PC-3 (cell line): Measurements from ENCODE around the gene DOP1B. TPM values are rescaled to one million over a fixed set of nuclear protein-coding genes. Genes with fewer than 3 reads are reported as not detected.

Experiments
- ATAC-seq: fragments of 200-7000 bp; cut with Tn5 transposase; 2 replicates; pipeline ENCODE4 v1.9.1; 2020; ENCODE audit warnings: mild to moderate bottlenecking, moderate library complexity
- Bru-seq: library from RNA; stranded (reverse); fragments of 400-500 nt; gene quantifications from one replicate; lab custom pipeline; 2021; lab: Mats Ljungman, UMichigan
- BruChase-seq, 2 experiments: library from RNA; stranded (reverse); fragments of 400-500 nt; gene quantifications; one replicate each; lab custom pipeline; 2021; lab: Mats Ljungman, UMichigan
- BruUV-seq: library from RNA; stranded (reverse); fragments of 400-500 nt; replicated peaks from 2 replicates; lab custom pipeline; 2021; lab: Mats Ljungman, UMichigan
- CTCF ChIA-PET: fragments of 300-600 bp; sonication (Branson Sonifier 250); formaldehyde crosslinking; loops from one replicate; lab custom pipeline; 2022; ENCODE audit warnings: antibody characterized with exemption; lab: Charles Lee
- POLR2A ChIA-PET: fragments of 300-600 bp; sonication (Branson Sonifier 250); formaldehyde crosslinking; loops from one replicate; lab custom pipeline; 2022; ENCODE audit warnings: antibody characterized with exemption; ENCODE audit not compliant: unreplicated experiment; lab: Charles Lee
- DNase-seq: peaks from one replicate; pipeline ENCODE4 v3.0.0-alpha.2; 2015
- H2AFZ ChIP-seq: fragments of 300-600 bp; sonication (generic); 2 replicates; pipeline ENCODE4 v1.6.0; 2016; ENCODE audit warnings: antibody characterized with exemption, low read length
- H3F3A ChIP-seq: fragments of 300-600 bp; sonication (generic); one replicate; pipeline ENCODE4 v1.6.0; 2017; ENCODE audit warnings: antibody characterized with exemption, low read length, control low read depth, mild to moderate bottlenecking; ENCODE audit not compliant: unreplicated experiment
- H3K27ac ChIP-seq: fragments of 300-600 bp; sonication (generic); 2 replicates; pipeline ENCODE4 v1.5.1; 2016; ENCODE audit warnings: mild to moderate bottlenecking, low read length
- H3K27me3 ChIP-seq: fragments of 300-600 bp; sonication (generic); 2 replicates; pipeline ENCODE4 v1.6.1; 2016; ENCODE audit warnings: low read length, mixed read lengths
- H3K36me3 ChIP-seq: fragments of 300-600 bp; sonication (generic); 2 replicates; pipeline ENCODE4 v1.6.1; 2016; ENCODE audit warnings: low read depth, mixed run types, low read length, mixed read lengths
- H3K4me1 ChIP-seq: fragments of 300-600 bp; sonication (generic); 2 replicates; pipeline ENCODE4 v1.5.1; 2016; ENCODE audit warnings: low read length; ENCODE audit not compliant: insufficient read depth
- H3K4me2 ChIP-seq: fragments of 300-600 bp; sonication (generic); 2 replicates; pipeline ENCODE4 v1.6.0; 2016; ENCODE audit warnings: low read length
- H3K4me3 ChIP-seq: fragments of 300-600 bp; sonication (generic); 2 replicates; pipeline ENCODE4 v1.5.1; 2016; ENCODE audit warnings: mild to moderate bottlenecking, low read length, mixed read lengths
- H3K79me2 ChIP-seq: fragments of 300-600 bp; sonication (generic); 2 replicates; pipeline ENCODE4 v1.6.1; 2017; ENCODE audit warnings: low read length, mixed read lengths
- H3K9ac ChIP-seq: fragments of 300-600 bp; sonication (generic); 2 replicates; pipeline ENCODE4 v1.6.0; 2016; ENCODE audit warnings: mild to moderate bottlenecking, low read length
- H3K9me2 ChIP-seq: fragments of 300-600 bp; sonication (generic); replicated peaks from 2 replicates; pipeline ENCODE4 v1.6.1; 2016; ENCODE audit warnings: mixed run types, low read length, mixed read lengths
- H3K9me3 ChIP-seq: fragments of 300-600 bp; sonication (generic); 2 replicates; pipeline ENCODE4 v1.6.1; 2016; ENCODE audit warnings: low read length, mixed read lengths
- H4K20me1 ChIP-seq: fragments of 300-600 bp; sonication (generic); 2 replicates; pipeline ENCODE4 v1.6.1; 2016; ENCODE audit warnings: low read length, mixed read lengths
- CTCF ChIP-seq: fragments of 300-600 bp; sonication (generic); conservative IDR thresholded peaks from 2 replicates; pipeline ENCODE4 v1.5.1; 2017; ENCODE audit warnings: antibody characterized with exemption, low read depth, mild to moderate bottlenecking, low read length
- EZH2 ChIP-seq: fragments of 300-600 bp; sonication (generic); IDR thresholded peaks from one replicate; pipeline ENCODE4 v1.6.1; 2017; ENCODE audit warnings: antibody characterized with exemption, mild to moderate bottlenecking, low read length; ENCODE audit not compliant: unreplicated experiment
- EZH2phosphoT487 ChIP-seq: fragments of 300-600 bp; sonication (generic); IDR thresholded peaks from 2 replicates; pipeline ENCODE4 v1.6.1; 2018; ENCODE audit warnings: mild to moderate bottlenecking, antibody characterized with exemption, low read length, borderline replicate concordance
- intact Hi-C: fragments of 100-400 bp; cut with micrococcal nuclease; formaldehyde crosslinking; loops from 2 replicates; pipeline ENCODE4 v1.9.0; 2023
- long read RNA-seq: library from polyadenylated mRNA; unstranded; transcript quantifications from one replicate; pipeline ENCODE4 v2.0.0, GENCODE V29; 2021; ENCODE audit not compliant: unreplicated experiment
- total RNA-seq: library from RNA; depleted of rRNA; stranded (reverse); fragments of >200 nt; gene quantifications from 2 replicates; pipeline ENCODE4 v1.2.3, GENCODE V29; 2014; rRNA removed

The DOP1B gene
- 7.0 and 8.9 TPM in 2 replicates for total RNA-seq
- Bru-seq, nascent RNA = percentile 67 among the genes with signal in this experiment
- BruChase-seq, experiment 1, labeled RNA remaining after a 6-hour chase = percentile 68 among the genes with signal in this experiment
- BruChase-seq, experiment 2, labeled RNA remaining after a 2-hour chase = percentile 63 among the genes with signal in this experiment
- long read RNA-seq, partial matches to known transcripts = 29 of 36 reads
- long read RNA-seq, other reads (novel, unspliced or antisense) = 6 of 36 reads

- H3K4me3 ChIP-seq = peak within 1 kb of the TSS; percentile 96
- TF ChIP-seq CTCF = no peak
- no peak for TF ChIP-seq EZH2phosphoT487
- TF ChIP-seq EZH2 = no peak
- ChIA-PET POLR2A (no interaction called here), CTCF (interaction anchor here (0.6 kb wide), 1 partner anchor 46 kb away, joined by 5 read pairs; no protein-coding TSS in a partner anchor)
- peak within 1 kb of the TSS; percentile 98 for H3K4me2 ChIP-seq
- BruUV-seq = no TSS peak
- DNase-seq (peak; percentile 29), ATAC-seq (peak; percentile 31)
- peak within 1 kb of the TSS; percentile 82 for H2AFZ ChIP-seq
- no peaks in the 10 kb centered on the region for H3K27me3 ChIP-seq
- peaks cover 38% of the 10 kb centered on the region for H3K79me2 ChIP-seq
- peaks cover 19% of the 10 kb centered on the region for H3K4me1 ChIP-seq
- intact Hi-C loops = loop anchor here (1.0 to 5.0 kb wide), 3 partner anchors 16 to 165 kb away; partner anchors contain the start of gene MORC3
- H3K36me3 ChIP-seq = no peaks in the 10 kb centered on the region
- H3K9me2 ChIP-seq = no peaks in the 10 kb centered on the region
- no peaks in the 10 kb centered on the region for H3F3A ChIP-seq
- H3K27ac ChIP-seq = peak within 1 kb of the TSS; percentile 66
- H3K9ac ChIP-seq = peak within 1 kb of the TSS; percentile 83
- H3K9me3 ChIP-seq = no peaks in the 10 kb centered on the region
- no peaks in the 10 kb centered on the region for H4K20me1 ChIP-seq
Observed at GRCh38 chr21:36156815-36157670, at the start of gene DOP1B. DOP1B (plus strand) TSS chr21:36156824; CDS start chr21:36164734, 7,910 bp downstream.

- CTCF ChIA-PET = no interaction called here
- no peak overlapping the region for H3K9ac ChIP-seq
- no peaks in the 10 kb centered on the region for H3F3A ChIP-seq
- POLR2A ChIA-PET = no interaction called here
- DNase-seq (no peak), ATAC-seq (no peak)
- H3K36me3 ChIP-seq = no peaks in the 10 kb centered on the region
- H3K4me3 ChIP-seq = no peak overlapping the region
- no peak overlapping the region for H2AFZ ChIP-seq
- TF ChIP-seq CTCF = no peak
- TF ChIP-seq EZH2 = no peak
- TF ChIP-seq EZH2phosphoT487 = no peak
- no peaks in the 10 kb centered on the region for H3K27me3 ChIP-seq
- no peak overlapping the region for H3K27ac ChIP-seq
- no peaks in the 10 kb centered on the region for H3K9me3 ChIP-seq
- no peaks in the 10 kb centered on the region for H3K79me2 ChIP-seq
- intact Hi-C loops = no loop called here
- peaks cover 16% of the 10 kb centered on the region for H3K4me1 ChIP-seq
- no peak overlapping the region for H3K4me2 ChIP-seq
- BruUV-seq = no TSS peak
- H4K20me1 ChIP-seq = no peaks in the 10 kb centered on the region
- H3K9me2 ChIP-seq = no peaks in the 10 kb centered on the region
Observed at GRCh38 chr21:36109868-36110267, 46.8 kb upstream of the DOP1B start.
